GM23338 (cell line): ENCODE data around the gene BPI.

Experiments
- EZH2 ChIP-seq: fragments of 200-600 bp; sonication (generic); IDR thresholded peaks from one replicate; pipeline ENCODE4 v1.8.0; 2017; ENCODE audit warnings: antibody characterized with exemption, mild to moderate bottlenecking, low read depth; ENCODE audit not compliant: unreplicated experiment
- EZH2phosphoT487 ChIP-seq: fragments of 200-600 bp; sonication (generic); IDR thresholded peaks from one replicate; pipeline ENCODE4 v1.8.1; 2018; ENCODE audit warnings: antibody characterized with exemption; ENCODE audit not compliant: unreplicated experiment
- POLR2AphosphoS5 ChIP-seq: IDR thresholded peaks from 2 replicates; pipeline ENCODE4 v1.6.1; 2016; ENCODE audit warnings: antibody characterized with exemption, low read depth
- TF ChIP-seq, protein P1 (sequence below), 2 experiments: fragments of 200-600 bp in 1 of 2; sonication (generic) in 1 of 2; conservative IDR thresholded peaks; 2 replicates each; pipeline versions ENCODE4 v1.5.1 to v1.6.1; 2016 to 2017; ENCODE audit warnings: antibody characterized with exemption in 2 of 2, low read depth in 2 of 2, mild to moderate bottlenecking in 2 of 2, moderate library complexity in 1 of 2

DNA sequence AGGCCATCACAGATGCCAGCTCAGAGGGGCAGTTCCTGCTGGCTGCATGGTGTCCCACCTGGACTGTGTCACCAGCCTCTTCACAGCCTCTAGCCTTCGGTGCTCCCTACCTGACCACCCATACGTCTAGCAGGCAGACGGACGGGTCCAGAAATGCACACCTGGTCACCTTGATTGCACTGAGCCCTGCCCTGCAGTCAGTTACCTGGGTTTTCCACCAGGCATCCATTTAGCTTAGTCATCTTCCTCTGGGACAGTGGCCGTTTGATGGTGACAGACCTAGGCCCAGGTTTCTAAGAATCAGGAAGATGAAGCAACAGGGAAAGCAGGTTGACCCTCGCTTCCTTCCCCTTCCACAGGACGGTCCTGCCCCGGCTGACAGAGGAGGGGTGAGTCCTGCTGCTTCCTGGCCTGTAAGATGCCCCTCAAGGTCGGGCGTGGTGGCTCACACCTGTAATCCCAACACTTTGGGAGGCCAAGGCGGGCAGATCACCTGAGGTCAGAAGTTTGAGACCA lies 9.8 kb upstream of the BPI start:
- TF ChIP-seq, protein P1, sequence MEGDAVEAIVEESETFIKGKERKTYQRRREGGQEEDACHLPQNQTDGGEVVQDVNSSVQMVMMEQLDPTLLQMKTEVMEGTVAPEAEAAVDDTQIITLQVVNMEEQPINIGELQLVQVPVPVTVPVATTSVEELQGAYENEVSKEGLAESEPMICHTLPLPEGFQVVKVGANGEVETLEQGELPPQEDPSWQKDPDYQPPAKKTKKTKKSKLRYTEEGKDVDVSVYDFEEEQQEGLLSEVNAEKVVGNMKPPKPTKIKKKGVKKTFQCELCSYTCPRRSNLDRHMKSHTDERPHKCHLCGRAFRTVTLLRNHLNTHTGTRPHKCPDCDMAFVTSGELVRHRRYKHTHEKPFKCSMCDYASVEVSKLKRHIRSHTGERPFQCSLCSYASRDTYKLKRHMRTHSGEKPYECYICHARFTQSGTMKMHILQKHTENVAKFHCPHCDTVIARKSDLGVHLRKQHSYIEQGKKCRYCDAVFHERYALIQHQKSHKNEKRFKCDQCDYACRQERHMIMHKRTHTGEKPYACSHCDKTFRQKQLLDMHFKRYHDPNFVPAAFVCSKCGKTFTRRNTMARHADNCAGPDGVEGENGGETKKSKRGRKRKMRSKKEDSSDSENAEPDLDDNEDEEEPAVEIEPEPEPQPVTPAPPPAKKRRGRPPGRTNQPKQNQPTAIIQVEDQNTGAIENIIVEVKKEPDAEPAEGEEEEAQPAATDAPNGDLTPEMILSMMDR (conservative IDR thresholded peaks at IDR 0.05; ENCODE audit: low read depth in 2 of 2), result no peak
- TF ChIP-seq EZH2 (no peak), POLR2AphosphoS5 (no peak), EZH2phosphoT487 (no peak)
